Aorta (tissue), 5 donors: Measurements from ENCODE around the gene ANKRD12. TPM values are rescaled to one million over a fixed set of nuclear protein-coding genes. Genes with fewer than 3 reads are reported as not detected.
A peak's percentile ranks its signal among the peaks of the same experiment; 100 is the strongest.

Source experiments
- ATAC-seq: fragments of 200-7000 bp; cut with Tn5 transposase; one replicate; pipeline ENCODE4 v1.9.1; 2022; ENCODE audit warnings: moderate library complexity; ENCODE audit not compliant: low FRiP score
- DNase-seq, 2 donors: peaks; one replicate each; pipeline ENCODE4 v3.0.0-alpha.2; 2020
- H3K27ac ChIP-seq, 2 donors: one replicate each; pipeline ENCODE4 v1.5.1; 2013; ENCODE audit warnings: low read length in 2 of 2, mild to moderate bottlenecking in 2 of 2, moderate library complexity in 2 of 2, control low read depth in 1 of 2, inconsistent platforms in 1 of 2, low read depth in 1 of 2
- H3K27me3 ChIP-seq, 2 donors: one replicate each; pipeline ENCODE4 v1.6.1; 2013; ENCODE audit warnings: control low read depth in 1 of 2, low read length in 1 of 2, mild to moderate bottlenecking in 1 of 2, moderate library complexity in 1 of 2; ENCODE audit not compliant: insufficient read depth in 2 of 2, control insufficient read depth in 1 of 2
- H3K36me3 ChIP-seq, 2 donors: one replicate each; pipeline ENCODE4 v1.6.1; 2013; ENCODE audit warnings: control low read depth in 1 of 2, low read length in 1 of 2, mild to moderate bottlenecking in 1 of 2; ENCODE audit not compliant: insufficient read depth in 2 of 2, control insufficient read depth in 1 of 2
- H3K4me1 ChIP-seq, 2 donors: one replicate each; pipeline ENCODE4 v1.6.1; 2013; ENCODE audit warnings: low read length in 2 of 2, control low read depth in 1 of 2, mild to moderate bottlenecking in 1 of 2, moderate library complexity in 1 of 2; ENCODE audit not compliant: insufficient read depth in 2 of 2, control insufficient read depth in 1 of 2
- H3K4me3 ChIP-seq, 2 donors: one replicate each; pipeline ENCODE4 v1.5.1; 2013; ENCODE audit warnings: low read length in 2 of 2, control low read depth in 1 of 2, mild to moderate bottlenecking in 1 of 2
- H3K9me3 ChIP-seq: one replicate; pipeline ENCODE4 v1.6.1; 2013; ENCODE audit warnings: mild to moderate bottlenecking, low read length; ENCODE audit not compliant: control insufficient read depth
- WGBS, 2 donors: extraction: QIAGEN DNeasy Blood & Tissue Kit; methylation state at CpG; one replicate each; pipeline ENCODE4 v1.1.7; 2013; 5-methylcytosine and 5-hydroxymethylcytosine counted together
- intact Hi-C, 2 donors: fragments of 100-400 bp; cut with DNase I; formaldehyde crosslinking; loops; one replicate each; pipeline versions ENCODE4 v1.14.2 to v1.15.0; 2022
- polyA plus RNA-seq, 2 donors: library from polyadenylated mRNA; stranded (reverse); fragments of 200-250 nt; gene quantifications; one replicate each; pipeline ENCODE4 v1.2.3, GENCODE V29; 2013
- total RNA-seq, 2 donors: library from RNA; stranded (reverse); fragmentation: NEBNext Ultra II Directional; extraction: Animal tissue kit (Norgen Biotek cat#: 25700); gene quantifications; one replicate each; pipeline ENCODE4 v1.2.1, GENCODE V29; 2021
- donor health status: healthy with polysubstance abuse.
- donor health status: Bipolar disorder and iron deficiency.
- donor health status: DM: no; HTN: no; CAD: no.
- donor health status: DM: no; HTN: no; CAD: no.
- donor health status: DM: yes; HTN: yes; CAD: no.

Gene ANKRD12
- total and polyA plus RNA-seq, 4 donors = 7.6 to 112 (median 50.0) TPM

DNA sequence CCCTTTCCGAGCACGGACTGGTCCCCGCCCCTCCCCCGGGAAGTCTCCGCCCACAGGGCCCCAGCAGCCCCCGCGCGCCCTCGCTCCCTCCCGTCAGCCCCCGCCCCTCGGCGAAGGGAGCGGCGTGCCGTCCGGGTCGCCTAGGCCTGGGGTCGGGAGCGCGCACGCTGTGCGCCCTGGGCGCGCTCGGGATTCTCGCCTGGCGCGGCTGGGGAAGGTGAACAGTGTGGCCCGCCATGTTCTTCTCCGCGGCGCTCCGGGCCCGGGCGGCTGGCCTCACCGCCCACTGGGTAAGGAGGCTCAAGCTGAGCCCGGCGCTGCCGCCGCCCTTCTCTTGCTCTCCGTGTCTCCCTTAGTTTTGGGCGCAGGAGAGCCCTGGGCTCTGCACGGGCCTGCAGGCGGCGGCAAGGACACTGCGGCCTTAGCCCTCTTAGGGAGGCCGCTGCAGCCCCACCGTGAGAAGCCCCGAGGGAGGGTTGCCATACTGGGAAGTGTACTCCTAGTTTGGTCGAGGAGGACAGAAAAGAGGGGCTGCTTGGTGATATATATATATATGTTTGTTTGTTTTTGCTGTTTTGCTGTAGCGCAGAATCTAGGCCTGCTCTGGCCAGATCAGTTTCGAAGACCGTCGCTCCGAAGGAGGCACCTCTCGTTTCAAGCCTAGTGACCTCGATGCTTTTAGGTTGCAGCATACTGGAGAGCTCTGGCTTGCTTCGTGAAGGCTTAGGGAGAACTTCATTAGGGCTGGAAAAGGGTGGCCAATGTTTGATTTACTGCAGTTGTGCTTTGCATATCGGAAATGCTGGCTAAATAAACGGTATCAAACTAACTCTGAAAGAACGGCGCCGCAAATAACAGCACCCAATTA is 33.8 kb upstream of the ANKRD12 start, which contains the start of gene NDUFV2:
TSS of gene NDUFV2 (plus strand) at position 192 of the 868 bp plus-strand sequence. CDS start at position 237, 45 bp downstream.
- ATAC-seq (peak; percentile 100), DNase-seq (peak; percentile 98 to 99)
- intact Hi-C loops = loop anchor here (1.0 to 5.0 kb wide), 2 partner anchors 34 to 35 kb away; partner anchors contain the start of gene ANKRD12 (in 2 of the 2)
- H3K36me3 ChIP-seq = no peaks in the 10 kb centered on the region
- no peaks in the 10 kb centered on the region for H3K9me3 ChIP-seq
- H3K4me1 ChIP-seq = peaks cover 4 to 5% of the 10 kb centered on the region in 2 donors
- H3K27me3 ChIP-seq = no peaks in the 10 kb centered on the region
- H3K4me3 ChIP-seq = peak within 1 kb of the TSS; percentile 93 to 97
- WGBS, 2 donors = 2% methylated on average over 57 to 64 of the region's 64 CpGs
- H3K27ac ChIP-seq = peak within 1 kb of the TSS; percentile 76 to 96

DNA sequence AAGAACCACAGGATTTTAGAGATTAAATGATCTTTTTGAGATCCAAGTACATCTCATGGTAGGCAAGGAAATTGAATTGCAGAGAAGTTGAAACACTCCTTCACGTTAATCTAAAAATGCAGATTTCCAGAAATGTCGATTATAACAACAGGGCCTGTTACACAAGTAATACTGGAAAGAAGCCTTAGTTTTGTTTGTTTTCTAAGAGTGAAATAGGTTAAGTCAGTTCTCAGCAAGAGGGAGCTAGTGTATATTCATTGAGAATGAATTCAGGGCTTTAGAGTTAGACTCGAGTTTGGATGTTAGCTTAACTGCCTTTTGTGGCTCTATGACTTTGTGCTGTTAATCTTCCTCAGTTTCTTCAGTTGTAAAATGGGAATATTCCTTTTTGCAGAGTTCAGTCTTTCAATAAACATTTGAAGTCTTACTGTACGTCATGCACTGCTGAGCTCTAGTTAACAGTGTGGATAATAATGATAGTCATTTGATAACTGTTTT is 33.2 kb upstream of the ANKRD12 start:
- 0 to 1% methylated on average over 4 of the region's 4 CpGs for WGBS, 2 donors
- DNase-seq = no peak
- Histone ChIP-seq H3K27me3 (no peaks in the 10 kb centered on the region), H3K4me3 (peak overlapping the region; percentile 93 to 97), H3K27ac (peak overlapping the region; percentile 50 to 93), H3K36me3 (no peaks in the 10 kb centered on the region), H3K4me1 (peaks cover 4 to 5% of the 10 kb centered on the region in 2 donors), H3K9me3 (no peaks in the 10 kb centered on the region)
- no peak for ATAC-seq
- intact Hi-C loops = loop anchor here in 1 of 2 donors (5.0 kb wide), 1 partner anchor 34 kb away; the partner anchor contains the start of gene ANKRD12

DNA sequence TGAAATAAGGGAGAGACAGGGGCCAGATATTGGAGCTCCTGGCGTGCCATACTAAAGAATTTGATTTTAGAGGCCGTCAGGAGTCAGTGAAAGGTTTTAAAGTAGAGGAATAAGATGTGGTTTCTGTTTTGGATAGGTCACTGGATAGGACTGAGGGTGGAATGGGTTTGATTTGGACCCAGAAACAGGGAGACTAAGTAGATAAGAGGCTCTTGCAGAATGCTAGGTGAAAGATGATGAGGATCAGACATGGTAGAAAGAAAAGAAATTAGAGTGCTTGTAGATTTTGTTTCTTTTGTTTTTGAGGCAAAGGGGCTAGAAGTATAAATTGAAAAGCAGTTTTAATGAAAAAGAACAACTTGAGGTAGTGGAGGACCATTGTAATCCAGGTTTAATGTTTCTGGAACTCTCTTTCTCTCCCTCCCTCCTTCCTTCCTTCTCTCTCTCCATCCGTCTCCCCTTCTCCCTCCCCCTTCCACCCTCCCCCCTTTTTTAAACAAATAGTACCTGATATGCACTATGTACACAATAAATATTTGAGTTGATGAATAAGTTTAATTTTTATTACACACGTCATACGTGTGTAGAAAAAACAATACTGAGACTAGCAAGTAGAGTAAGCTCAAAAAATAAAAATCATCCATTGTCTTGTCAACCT is 32.2 kb upstream of the ANKRD12 start:
- WGBS, 2 donors = 5 to 12% methylated on average over 5 of the region's 5 CpGs
- no peak for DNase-seq

DNA sequence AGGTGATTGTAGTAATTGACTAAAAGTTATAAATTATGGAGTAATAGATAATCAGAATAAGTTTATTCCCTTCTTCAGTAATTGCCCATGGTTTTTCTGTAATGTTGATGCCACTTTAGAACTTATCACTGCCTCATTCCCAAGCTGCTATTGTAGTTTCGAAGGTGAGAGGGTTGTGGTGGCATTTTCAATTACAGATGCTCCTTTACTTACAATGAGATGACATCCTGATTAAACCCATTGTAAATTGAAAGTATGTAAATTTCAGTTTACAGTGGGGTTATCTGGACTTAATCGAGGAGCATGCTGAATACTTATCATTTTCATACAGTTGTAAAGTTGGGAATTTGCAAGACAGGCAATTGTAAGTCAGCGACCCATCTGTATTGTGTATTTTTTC is 31.2 kb upstream of the ANKRD12 start:
- Histone ChIP-seq H3K4me3 (peak overlapping the region in 1 of 2 donors; percentile 20), H3K36me3 (no peaks in the 10 kb centered on the region), H3K9me3 (no peaks in the 10 kb centered on the region), H3K27ac (no peak overlapping the region), H3K4me1 (peaks cover 5 to 6% of the 10 kb centered on the region in 2 donors), H3K27me3 (no peaks in the 10 kb centered on the region)
- WGBS, 2 donors = 53 to 61% methylated on average over 3 of the region's 3 CpGs
- DNase-seq (no peak), ATAC-seq (no peak)
- intact Hi-C loops = no loop called here

More for the DNA sequence above, 32.2 kb upstream of the ANKRD12 start:
- intact Hi-C loops = loop anchor here in 1 of 2 donors (5.0 kb wide), 1 partner anchor 33 kb away; the partner anchor contains the start of gene ANKRD12
- Histone ChIP-seq H3K4me3 (peak overlapping the region; percentile 93 to 97), H3K4me1 (peaks cover 4 to 5% of the 10 kb centered on the region in 2 donors), H3K27me3 (no peaks in the 10 kb centered on the region), H3K27ac (no peak overlapping the region), H3K9me3 (no peaks in the 10 kb centered on the region), H3K36me3 (no peaks in the 10 kb centered on the region)
- no peak for ATAC-seq

DNA sequence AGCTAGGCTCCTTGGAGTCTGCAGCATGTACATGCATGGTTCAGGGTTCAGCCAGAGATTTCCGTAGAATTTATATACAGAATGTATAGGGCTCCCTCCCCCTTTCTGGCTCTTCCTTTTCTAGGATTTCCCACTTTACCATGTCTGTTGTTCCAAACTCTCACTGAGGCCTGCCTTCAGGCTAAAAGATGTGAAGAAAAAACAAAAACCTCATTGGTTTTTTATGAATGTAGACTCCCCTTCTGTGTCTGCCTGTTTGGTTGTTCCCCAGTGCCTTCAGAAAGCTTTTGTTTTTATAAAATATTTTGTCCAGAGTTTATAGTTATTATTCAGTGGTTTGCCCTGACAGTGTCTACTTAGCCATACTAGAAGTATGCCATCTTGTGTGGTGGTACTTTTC is 30.5 kb upstream of the ANKRD12 start:
- no peak for ATAC-seq
- H3K9me3 ChIP-seq = no peaks in the 10 kb centered on the region
- H3K4me1 ChIP-seq = peaks cover 2 to 8% of the 10 kb centered on the region in 2 donors
- no peaks in the 10 kb centered on the region for H3K27me3 ChIP-seq
- peak overlapping the region in 1 of 2 donors; percentile 9 for H3K4me3 ChIP-seq
- H3K36me3 ChIP-seq = no peaks in the 10 kb centered on the region
- no peak overlapping the region for H3K27ac ChIP-seq
- 68 to 75% methylated on average over 1 of the region's 1 CpG for WGBS, 2 donors
- no peak for DNase-seq
- intact Hi-C loops = no loop called here

DNA sequence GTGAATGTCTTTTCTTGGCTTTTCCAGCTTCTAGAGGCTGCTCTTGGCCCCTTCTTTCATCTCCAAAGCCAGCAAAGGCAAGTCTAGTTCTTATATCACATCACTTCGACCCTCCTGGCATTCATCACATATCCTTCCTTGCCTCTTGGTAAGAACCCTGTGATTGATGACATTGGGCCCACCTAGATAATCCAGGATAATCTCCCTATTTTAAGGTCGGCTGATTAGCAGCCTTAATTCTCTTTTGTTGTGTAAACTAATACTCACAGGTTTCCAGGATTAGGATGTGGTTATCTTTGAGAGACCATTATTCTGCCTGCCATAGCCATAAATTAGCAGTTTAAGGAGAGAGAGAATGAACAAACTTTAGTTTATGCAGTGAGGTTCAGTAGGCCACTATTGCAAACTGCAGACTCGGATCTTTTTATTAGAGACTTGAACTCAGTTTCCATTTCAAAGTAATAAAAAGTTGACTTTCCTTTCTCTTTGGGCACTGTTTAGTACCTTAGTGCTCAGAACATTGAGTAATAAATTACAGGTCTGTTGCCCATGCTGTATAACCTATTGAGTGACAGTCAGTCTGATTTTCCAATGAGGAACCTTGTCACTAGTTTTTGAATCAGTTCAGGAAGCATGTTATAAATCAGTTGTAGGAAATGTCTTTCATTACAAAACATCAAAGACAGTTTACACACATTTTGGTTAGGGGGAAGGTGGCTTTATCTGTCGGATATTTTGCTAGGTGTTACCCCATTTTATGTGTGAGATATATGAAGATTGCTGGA is 29.6 kb upstream of the ANKRD12 start:
- ATAC-seq (no peak), DNase-seq (no peak)
- Histone ChIP-seq H3K27ac (no peak overlapping the region), H3K4me3 (no peak overlapping the region), H3K9me3 (no peaks in the 10 kb centered on the region), H3K27me3 (no peaks in the 10 kb centered on the region), H3K36me3 (no peaks in the 10 kb centered on the region), H3K4me1 (peaks cover 2 to 8% of the 10 kb centered on the region in 2 donors)
- WGBS, 2 donors = 41 to 43% methylated on average over 4 of the region's 4 CpGs
- intact Hi-C loops = no loop called here

DNA sequence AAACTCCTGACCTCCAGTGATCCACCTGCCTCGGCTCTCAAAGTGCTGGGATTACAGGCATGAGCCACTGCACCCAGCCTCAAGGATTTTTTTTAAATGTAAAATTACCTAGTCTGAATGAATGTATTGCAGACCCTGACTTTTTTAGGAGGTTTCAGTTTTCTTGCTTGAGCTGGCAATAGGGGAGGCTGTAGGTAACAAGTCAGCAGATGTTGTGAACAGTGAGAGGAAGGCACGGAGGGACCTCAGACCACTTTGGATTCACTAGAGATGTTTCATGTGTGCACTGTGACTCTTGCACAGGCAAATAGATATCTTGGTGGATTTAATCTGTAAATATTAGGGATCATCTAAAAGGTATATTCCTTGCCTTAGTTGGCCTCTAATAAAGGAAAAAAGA is 27.7 kb upstream of the ANKRD12 start:
- intact Hi-C loops = no loop called here
- 77 to 86% methylated on average over 2 of the region's 2 CpGs for WGBS, 2 donors

DNA sequence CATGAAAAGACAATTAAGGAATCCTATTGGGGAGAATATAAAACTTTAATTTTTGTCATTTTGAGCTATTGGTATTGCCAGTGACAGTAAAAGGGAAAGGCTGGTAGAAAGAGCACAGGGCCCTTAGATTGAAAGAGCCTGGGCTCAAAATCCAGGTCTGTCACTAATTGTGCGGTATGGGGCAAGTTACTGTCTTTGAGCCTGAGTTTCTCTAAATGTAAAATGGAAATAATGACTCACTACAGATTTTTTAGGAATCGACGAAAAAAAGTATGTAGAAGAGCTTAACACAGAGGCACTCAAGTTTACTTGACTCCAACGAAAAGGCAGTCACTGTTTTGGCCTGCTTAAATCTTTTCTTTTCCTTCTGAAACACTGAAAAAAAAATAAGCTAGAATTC is 27.1 kb upstream of the ANKRD12 start:
- 6 to 9% methylated on average over 4 of the region's 4 CpGs for WGBS, 2 donors
- intact Hi-C loops = no loop called here
- Histone ChIP-seq H3K4me1 (peaks cover under 1 to 10% of the 10 kb centered on the region in 2 donors), H3K36me3 (no peaks in the 10 kb centered on the region), H3K4me3 (no peak overlapping the region), H3K27ac (peak overlapping the region in 1 of 2 donors; percentile 12), H3K9me3 (no peaks in the 10 kb centered on the region), H3K27me3 (no peaks in the 10 kb centered on the region)
- DNase-seq (no peak), ATAC-seq (no peak)

More for the DNA sequence above, 27.7 kb upstream of the ANKRD12 start:
- Histone ChIP-seq H3K27ac (peak overlapping the region in 1 of 2 donors; percentile 12), H3K9me3 (no peaks in the 10 kb centered on the region), H3K4me3 (no peak overlapping the region), H3K27me3 (no peaks in the 10 kb centered on the region), H3K36me3 (no peaks in the 10 kb centered on the region), H3K4me1 (peaks cover 2 to 10% of the 10 kb centered on the region in 2 donors)
- ATAC-seq (no peak), DNase-seq (no peak)
